Left colon (tissue), 2 donors: ENCODE data around the gene AMPH. TPM values are rescaled to one million over a fixed set of nuclear protein-coding genes. Genes with fewer than 3 reads are reported as not detected.
"Not testable (repeated sequence)": the region's sequence is repeated elsewhere in the genome, so short reads cannot be mapped to it uniquely, and the experiment has no call there.

Experiments
- ATAC-seq: fragments of 200-7000 bp; cut with Tn5 transposase; one replicate; pipeline ENCODE4 v1.9.1; 2020; ENCODE audit warnings: mild to moderate bottlenecking, moderate library complexity
- DNase-seq, 2 donors: peaks; one replicate each; pipeline ENCODE4 v3.0.0-alpha.2; 2020
- intact Hi-C, 2 donors: fragments of 100-400 bp; cut with DNase I in 1 of 2; cut with micrococcal nuclease in 1 of 2; formaldehyde crosslinking; loops; one replicate each; pipeline versions ENCODE4 v1.11.2 to v1.14.0; 2022; cut with DNase I, micrococcal nuclease
- total RNA-seq, 2 donors: library from RNA; stranded (reverse); fragmentation: NEBNext Ultra II Directional; extraction: Animal tissue kit (Norgen Biotek cat#: 25700); gene quantifications; one replicate each; pipeline ENCODE4 v1.2.1, GENCODE V29; 2021
- donor health status: DM: no; HTN: no; CAD: no.
- donor health status: DM: yes; HTN: yes; CAD: no.

Gene AMPH
- total RNA-seq, 2 donors from 2014 or later: 0.58 to 1.1 TPM

DNA sequence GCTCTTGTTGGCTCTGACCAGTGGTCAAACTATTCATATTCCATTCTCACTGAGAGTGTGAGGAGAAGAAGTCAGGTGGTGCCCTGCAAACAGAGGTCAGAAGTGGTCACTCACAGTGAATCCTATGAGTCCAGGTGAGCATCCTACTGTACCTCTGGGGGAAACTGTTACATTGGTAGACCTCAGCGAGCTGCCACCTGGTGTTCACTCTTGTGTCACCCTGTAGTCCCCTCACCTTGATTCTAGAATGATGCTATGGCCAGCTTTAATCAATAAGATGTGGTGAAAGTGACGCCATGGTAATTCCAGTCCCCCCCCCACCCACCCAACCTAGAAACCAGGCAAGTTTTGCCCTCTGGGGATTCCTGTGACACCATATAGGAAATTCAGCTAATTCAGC is 1.2 kb upstream of the AMPH start:
- no peak for ATAC-seq
- intact Hi-C loops: no loop called here
- DNase-seq: no peak

DNA sequence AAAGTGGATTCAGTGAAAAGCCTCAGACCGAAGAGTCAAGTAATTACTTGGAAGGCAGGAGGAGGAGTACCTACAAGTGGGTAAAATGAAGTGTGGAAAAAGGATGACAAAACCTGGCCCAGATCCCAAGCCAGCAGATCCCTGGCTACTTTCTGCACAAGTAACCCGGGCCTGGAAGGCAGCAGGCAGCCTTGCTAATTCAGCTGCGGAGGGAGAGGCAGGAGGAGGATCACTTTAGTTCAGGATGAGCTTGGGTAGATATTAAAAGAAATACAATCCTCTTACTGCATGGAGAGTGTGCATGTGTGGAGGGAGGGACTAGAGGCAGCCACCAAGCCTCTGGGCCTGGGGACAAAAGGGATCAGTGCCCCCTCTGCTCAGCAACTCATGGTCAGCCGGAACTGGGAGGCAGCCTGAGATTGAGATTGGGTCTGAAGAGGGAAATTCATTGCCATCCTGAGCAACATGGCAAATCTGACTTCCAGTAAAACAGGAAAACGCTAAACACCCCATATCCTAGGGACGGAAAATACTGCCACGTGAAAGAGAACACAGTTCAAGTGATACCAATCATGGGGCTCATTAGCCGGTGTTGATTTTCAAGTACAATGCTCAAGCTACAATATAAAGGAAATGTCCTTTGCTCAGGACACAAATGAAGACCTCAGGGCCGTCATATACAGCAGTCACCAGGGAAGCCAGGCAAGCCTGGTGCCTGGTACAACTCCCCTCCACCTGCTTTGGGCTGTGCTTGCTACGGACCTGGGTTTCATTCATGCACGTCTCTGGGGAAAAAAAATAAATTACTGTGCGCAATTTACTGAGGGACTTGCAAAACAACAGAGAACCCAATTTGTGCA is 1.3 kb downstream of the AMPH start:
- no peak for ATAC-seq

DNA sequence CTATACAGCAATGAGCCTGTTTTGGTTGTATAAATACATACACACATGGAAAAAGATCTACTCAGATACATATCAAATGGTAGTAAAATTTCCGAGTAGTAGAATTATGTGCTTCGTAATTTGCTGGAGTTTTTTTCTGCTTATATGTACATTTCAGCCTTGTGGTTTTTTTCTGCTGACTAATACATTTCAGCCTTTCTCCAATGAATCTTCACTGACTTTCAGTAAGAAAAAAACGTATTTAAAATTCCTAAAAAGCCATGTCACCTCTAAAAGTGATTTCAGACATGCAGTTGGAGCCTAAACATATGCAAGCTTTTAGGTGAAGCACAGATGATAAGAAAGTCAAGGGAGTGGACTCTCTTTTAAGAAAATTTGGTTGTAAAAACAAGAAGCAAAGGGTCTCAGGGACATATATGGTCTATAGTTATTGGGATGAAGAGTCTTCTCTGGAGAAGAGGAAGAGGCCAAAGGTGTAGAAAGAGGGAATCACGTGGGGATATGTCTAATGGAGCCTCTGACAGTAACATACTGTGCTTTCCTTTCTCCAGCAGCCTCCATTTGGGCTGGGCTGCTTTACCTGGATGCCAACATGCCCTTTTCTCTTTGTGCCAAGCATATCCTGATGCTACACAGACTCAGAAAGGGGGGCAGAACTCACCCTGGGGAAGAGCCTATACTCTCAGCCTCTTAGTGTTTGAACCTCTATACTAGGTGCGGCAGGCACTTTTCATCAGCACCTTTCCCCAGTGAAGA is 2.4 kb downstream of the AMPH start:
- intact Hi-C loops: no loop called here
- ATAC-seq: no peak
- no peak for DNase-seq

More for the DNA sequence above, 1.3 kb downstream of the AMPH start:
- intact Hi-C loops: no loop called here
- DNase-seq: no peak

- no peak for ATAC-seq
Observed at GRCh38 chr7:38625866-38626265, 5.3 kb downstream of the AMPH start.

GRCh38 chr7:38615665-38616064 is 15.5 kb downstream of the AMPH start:
- ATAC-seq (no peak), DNase-seq (no peak)
- intact Hi-C loops: no loop called here

More at GRCh38 chr7:38625866-38626265, 5.3 kb downstream of the AMPH start:
- intact Hi-C loops: no loop called here
- DNase-seq: no peak

DNA sequence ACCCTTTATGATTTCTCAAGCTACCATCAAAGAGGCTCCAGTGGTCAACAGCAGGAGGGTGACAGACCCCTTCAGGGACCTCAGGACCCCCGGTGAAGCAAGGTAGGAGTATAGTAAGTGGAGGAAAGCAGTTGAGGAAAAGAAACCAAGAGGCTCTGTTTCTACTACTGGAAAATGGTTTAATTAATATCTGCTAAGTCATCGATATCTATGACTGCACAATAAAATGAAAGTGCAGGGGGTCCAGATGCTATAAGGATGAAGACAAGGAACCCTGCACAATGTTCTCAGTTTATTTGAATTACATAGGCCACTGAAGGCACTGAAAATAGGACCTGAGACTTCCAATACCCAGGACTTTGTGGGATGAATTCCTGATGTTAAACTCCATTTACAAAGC is 23.7 kb downstream of the AMPH start:
- intact Hi-C loops: no loop called here
- ATAC-seq (no peak), DNase-seq (no peak)

DNA sequence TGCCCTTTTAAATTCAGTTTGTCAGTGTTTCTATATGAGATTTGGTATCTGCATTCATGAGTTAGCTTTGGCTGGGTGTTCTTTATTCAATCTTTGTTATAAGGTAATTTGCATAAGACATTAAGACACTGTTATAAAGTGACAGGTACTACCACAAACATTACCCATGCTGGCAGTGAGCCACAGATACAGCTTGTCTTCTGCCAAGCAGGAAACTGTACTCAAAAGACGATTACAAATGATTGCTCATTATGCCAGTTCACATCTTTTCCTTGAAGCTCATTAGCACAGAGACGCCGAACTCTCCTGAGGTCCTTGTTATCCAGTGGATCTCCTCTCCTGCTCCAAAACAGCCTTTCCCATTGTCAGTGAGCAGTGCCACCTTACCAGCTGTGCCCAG is 30.4 kb downstream of the AMPH start:
- intact Hi-C loops: no loop called here
- peak in 1 of 2 donors; percentile 6 for DNase-seq
- no peak for ATAC-seq

- no peak for ATAC-seq
- DNase-seq: no peak
- intact Hi-C loops: no loop called here
Observed at GRCh38 chr7:38594949-38595348, 36.2 kb downstream of the AMPH start.

DNA sequence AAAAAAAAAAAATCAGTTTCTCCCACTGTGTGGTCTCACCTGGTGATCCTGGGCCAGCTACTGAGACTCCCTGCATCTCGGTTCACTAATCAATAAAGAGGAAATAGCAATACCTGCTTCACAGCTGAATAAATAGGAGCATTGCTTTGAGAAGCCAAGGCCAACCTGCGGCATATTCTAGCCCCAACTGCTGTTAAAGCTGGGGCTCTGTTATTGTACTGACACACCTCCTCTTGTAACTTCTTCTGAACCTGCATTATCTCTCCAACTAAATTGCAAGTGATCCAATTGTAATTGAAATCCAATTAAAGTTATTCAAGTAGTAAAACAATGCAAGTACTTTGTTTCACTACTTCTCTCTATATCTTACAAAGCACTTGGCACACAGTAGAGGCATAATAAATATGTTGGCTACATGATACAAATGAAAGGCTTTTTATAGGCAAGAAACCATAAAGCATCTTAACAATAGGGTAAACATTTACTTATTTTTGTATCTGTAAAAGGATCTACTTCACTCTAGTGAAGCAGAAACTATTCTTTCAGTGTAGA is 38.4 kb downstream of the AMPH start:
- intact Hi-C loops: no loop called here
- DNase-seq: no peak
- ATAC-seq: peak; percentile 87

DNA sequence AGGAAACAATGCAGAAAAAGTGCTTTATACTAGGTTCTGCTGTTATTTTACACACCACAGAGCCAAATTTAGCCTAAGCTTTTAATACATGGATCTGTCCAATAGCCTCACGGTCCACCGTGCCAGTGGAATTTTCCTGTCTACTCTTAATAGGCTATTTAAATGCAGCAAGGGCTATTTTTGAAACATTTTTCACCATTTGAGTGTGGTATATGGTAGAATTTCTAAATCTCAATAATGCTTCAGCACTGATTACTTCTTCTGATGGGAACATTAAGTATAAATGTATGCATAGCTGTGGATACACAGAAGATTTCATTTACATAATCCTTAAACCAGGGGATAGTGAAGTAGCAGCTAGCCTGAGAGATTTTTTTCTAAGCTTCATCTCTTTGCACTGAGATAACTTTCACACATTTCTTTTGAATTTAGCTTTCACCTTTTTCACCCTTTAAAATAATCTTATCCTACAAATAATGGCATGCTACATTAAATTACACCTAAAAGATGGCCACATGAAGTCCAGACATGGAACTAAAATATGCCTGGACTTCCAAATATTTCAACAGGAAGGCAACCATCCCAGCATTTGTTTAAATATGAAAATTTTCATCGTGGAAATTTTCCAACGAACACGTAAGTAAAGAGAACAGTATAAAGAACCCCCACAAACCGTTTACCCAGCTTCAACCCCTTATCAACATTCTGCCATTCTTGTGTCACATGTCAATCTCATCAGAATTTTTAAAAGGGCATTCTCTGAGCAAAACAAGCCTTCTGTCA is 45.4 kb downstream of the AMPH start:
- intact Hi-C loops: no loop called here
- DNase-seq: no peak
- no peak for ATAC-seq

GRCh38 chr7:38584443-38585210 is 46.5 kb downstream of the AMPH start:
- no peak for ATAC-seq
- DNase-seq: no peak
- intact Hi-C loops: no loop called here

GRCh38 chr7:38580485-38580884 is 50.7 kb downstream of the AMPH start:
- ATAC-seq (no peak), DNase-seq (no peak)
- intact Hi-C loops: no loop called here

GRCh38 chr7:38574086-38574485 is 57.1 kb downstream of the AMPH start:
- ATAC-seq (no peak), DNase-seq (no peak)
- intact Hi-C loops: no loop called here

DNA sequence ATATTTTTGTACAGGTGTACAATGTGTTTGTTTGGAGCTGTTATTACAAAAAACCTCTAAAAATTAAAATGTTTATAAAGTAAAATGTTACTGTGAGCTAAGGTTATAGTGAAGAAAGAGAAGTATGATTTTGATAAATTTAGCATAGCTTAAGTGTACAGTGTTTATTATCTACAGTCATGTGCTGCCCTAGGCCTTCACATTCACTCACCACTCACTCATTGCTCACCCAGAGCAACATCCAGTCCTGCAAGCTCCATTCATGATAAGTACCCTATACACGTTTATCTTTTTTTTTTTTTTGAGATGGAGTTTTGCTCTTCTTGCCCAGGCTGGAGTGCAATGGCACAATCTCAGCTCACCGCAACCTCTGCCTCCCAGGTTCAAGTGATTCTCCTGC is 59.6 kb downstream of the AMPH start:
- ATAC-seq, DNase-seq, intact Hi-C loops: not testable (repeated sequence)

DNA sequence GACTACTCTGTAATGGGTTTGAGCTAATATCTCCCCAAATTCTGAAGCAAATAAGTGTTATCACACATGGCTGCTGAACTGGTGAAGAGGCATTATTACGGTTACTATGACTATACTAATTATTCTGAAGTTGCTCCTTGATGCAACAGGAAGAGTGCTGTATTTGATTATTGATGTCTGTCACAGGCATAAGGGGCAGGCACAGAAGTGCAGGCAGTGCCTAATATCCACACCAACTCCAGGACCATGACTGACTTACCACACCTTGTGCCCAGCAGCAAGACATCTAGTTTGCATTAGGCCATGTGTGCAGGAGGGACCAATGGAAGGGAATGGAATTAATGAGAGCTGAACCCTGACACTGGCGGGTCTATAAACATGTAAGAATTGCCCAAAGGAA is 62.7 kb downstream of the AMPH start:
- ATAC-seq: no peak
- DNase-seq: no peak
- intact Hi-C loops: no loop called here

DNA sequence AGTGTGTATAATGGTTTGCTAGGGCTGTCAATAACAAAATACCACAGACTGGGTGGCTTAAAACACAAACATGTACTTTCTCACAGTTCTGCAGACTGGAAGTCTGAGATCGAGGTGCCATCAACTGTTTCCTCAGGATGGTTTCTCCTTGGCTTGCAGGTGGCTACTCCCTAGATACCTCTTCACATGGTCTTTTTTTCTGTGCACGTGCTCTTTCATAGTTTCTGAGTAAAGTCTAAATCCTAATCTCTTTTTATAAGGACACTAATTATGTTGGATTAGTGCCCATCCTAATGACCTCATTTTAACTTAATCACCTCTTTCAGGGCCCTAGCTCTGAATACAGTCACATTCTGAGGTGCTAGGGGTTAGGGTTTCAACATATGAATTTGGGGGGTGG is 65.9 kb downstream of the AMPH start:
- ATAC-seq (no peak), DNase-seq (no peak)
- intact Hi-C loops: no loop called here

DNA sequence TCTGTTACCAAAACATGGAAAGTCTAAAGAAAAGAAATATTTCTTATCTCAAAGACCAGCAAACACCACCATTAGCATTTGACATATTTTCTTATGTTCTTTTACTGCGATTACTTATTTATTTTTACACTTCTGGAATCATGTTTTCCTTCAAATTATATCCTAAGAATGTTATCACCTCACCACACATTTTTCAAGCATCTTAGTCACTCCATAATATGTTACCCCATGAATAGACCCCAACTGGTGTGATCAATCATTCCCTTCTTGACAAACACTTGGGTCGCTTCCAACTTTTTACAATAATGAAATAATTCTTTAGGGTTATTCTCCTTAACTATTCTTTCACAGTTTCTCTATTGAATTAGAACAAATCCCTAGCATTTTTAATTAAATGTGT is 67.4 kb downstream of the AMPH start:
- DNase-seq: no peak
- intact Hi-C loops: no loop called here
- no peak for ATAC-seq

DNA sequence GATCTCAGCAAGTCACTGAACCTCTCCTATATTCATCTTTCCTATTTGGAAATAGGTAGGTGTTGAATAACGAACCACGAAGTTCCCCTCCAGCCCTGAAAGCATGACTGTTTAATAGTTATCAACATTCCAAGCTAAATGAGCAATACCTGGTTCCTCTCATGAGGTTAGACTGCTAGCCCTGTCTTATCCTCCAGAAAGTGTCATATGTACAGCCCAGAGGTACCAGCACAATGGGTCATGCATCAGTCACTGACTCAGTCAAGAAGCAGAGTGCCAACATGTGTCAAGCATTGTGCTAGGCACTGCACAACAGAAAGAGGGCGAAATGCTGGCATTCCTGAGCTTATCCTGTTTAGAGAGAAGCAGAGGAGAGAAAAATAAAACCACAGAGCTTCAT is 70.0 kb downstream of the AMPH start:
- intact Hi-C loops: no loop called here
- no peak for ATAC-seq

More for the DNA sequence above, 70.0 kb downstream of the AMPH start:
- DNase-seq: no peak
